ENCODE measurements around the gene TRIM43.
"Not testable (repeated sequence)": the region's sequence is repeated elsewhere in the genome, so short reads cannot be mapped to it uniquely, and the experiment has no call there.

TRIM43 gene

DNA sequence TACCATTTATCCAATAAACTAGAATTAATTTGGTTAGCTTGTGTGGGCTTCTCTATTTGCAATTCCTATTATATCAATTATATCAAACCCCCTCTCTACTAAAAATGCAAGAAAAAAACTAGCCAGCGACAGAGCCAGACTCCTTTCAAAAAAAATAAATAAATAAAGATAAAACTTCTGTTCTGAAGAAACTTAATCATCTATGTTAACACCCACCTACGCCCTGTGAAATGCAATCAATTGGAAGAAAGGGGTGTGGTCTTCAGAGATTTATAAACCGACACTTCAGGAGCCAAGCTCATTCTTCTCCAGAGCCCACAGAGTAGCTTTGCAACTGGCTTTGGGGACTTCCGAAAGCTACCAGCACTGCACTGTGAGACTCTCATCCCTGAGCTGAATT, at the start of gene TRIM43:
Gene TRIM43 (plus strand): TSS at position 301 of the 400 bp plus-strand sequence. CDS start 2,023 bp downstream, outside the sequence.
- not testable (repeated sequence) for DNase-seq

DNA sequence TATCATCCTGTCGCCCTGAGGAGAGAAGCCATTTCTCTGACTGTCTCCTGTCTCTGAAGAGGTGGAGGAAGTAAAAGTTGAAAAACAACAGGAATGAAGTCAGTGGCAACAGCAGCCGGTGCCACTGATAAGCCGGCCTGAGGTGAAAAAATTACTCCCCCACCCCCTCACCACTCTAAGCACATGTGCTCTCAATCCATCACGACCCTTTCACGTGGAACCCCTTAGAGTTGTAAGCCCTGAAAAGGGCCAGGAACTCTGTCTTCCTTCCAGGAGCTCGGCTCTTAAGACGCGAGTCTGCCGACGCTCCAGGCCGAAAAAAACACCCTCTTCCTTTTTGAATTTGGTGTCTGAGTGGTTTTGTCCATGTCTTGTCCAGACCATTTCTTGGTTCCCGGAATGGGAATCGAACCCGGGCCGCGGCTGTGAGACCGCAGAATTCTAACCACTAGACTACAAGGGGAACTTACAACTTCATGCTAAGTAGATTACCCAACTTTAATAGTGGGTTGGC, 40.7 kb upstream of the TRIM43 start:
- DNase-seq = peak; percentile 68

DNA sequence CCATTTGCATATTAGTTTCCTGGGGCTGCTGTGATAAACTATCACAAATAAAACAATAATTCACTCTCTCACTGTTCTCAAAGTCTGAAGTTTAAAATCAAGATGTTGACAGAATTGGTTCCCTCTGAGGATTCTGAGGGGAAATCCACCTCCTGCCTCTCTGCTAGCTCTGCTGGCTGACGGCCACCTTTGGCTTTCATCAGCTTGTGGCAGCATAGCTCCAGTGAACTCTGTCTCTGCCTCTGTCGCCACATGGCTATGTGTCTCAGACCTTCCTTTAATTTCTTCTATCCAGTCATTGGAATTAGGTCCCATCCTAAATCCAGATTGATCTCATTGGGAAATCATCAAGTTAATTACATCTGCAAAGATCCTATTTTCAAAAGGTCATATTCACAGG, 38.9 kb upstream of the TRIM43 start:
- DNase-seq = no peak

DNA sequence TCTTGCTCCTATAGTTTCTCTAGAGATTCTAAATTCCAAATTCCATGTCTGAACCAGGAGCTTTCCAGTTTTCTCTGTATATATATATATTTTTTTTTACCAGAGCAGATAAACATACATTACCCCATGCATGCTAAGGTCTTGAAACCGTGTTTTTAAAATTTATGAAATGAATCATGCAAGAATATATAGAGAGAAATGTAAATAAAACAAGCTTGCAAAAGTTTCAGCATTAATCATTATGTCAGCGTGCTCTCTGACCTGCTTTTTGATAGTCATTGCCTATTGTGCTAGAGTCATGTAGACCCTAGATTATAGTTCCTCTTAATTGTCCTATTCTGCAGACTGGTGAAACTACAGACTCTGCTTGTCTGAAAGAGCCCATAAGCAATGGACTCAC, 22.6 kb upstream of the TRIM43 start:
- no peak for DNase-seq

DNA sequence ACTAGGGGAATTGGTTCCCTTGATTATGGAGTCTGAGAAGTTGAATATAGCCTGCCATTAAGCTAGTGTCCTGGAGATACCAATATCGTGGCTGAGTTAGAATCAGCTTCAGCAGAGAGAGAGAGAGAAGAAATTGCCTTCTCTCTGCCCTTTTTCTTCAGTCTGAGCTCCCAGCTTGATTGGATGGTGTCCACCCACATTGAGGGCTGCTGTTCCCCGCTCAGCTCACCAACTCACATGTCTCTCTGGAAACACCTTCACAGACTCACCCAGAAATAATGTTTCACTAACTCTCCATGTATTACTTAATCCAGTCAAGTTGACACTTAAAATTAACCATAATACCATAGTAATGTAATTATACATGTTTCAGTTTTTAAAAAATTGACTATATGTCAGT, 17.9 kb upstream of the TRIM43 start:
- no peak for DNase-seq

DNA sequence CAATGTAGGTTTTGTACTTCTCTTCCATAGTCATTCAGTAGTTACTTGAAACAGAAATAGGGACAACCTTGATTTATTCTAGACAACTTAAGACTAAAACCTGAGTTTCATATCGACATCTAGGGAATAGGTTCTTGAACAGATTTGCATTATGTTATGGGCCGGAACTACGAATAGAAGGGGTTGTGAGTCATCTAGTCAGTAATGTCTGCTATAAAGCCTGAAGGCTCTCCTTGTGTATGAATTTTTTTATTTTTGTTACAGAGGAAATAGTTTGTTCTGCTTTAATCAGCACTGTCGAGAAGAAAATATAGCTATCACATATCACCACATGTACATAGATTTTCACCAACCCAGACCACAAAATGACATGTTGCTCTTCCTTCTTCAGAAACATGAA, 17.3 kb upstream of the TRIM43 start:
- no peak for DNase-seq

DNA sequence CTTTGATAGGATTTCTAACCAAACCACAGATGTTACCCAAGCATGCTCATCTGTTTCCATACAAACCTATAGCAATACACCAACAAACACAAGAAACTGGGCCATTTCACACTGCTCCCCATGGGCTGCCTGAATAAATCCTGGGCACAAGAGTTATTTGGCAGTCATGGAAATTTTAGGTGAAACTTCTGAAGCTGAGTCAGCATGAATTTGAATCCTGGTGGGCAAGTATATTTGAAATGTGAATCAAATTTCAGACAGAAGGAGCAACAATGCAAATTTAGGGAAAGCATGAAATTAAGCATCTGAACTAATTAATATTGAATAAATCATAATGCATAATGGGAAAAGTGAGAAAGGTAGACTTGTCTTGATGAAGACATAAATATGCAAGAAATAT, 15.9 kb upstream of the TRIM43 start:
- DNase-seq = no peak

DNA sequence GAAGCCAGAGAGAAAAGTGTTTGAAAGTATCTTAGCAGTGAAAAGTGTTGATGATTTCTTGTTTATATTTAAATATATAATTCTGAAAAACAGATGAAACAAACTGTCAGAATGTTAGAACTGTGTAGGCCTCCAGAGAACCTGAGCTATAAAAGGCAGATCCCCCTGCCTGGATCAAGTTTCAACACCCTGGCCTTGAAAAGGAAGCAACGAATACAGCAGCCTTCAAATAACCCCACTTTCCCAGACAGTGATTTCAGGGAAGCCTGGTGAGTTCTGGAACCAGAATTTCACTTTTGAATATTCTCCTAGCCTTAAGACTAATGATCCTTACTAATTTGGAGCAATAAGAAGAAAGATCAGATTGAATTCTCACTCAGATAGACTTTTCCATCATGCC, 13.3 kb upstream of the TRIM43 start:
- no peak for DNase-seq

DNA sequence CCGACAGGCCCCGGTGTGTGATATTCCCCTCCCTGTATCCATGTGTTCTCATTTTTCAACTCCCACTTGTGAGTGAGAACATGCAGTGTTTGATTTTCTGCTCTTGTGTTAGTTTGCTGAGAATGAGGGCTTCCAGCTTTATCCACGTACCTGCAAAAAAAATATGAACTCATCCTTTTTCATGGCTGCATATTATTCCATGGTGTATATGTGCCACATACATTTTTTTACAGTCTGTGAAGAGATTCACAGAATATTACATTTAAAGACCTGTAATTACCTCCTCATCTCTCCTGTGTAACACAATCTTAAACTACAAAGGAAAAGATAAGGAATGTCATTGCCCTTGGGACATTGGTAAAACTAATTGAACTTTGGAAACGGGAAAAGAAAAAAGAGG, 8.3 kb upstream of the TRIM43 start:
- DNase-seq = not testable (repeated sequence)

DNA sequence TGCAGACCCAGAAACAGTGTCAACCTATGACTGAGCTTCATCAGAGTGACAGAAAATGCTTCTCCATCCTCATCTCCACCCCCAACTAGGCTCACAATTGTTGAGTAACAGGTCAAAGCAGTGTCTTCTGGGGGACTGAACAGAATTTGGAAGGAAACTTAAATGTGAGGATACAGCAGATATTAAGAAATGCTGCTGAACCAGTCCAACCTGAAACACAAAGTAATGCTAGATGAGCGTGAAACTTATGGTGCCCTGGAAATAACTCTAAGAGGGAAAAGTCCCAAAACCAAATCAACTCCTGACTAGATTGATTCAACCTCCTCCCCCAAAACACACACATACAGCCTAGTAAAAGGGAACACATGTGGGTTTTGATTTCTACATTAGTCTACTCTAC, 7.5 kb upstream of the TRIM43 start:
- not testable (repeated sequence) for DNase-seq

DNA sequence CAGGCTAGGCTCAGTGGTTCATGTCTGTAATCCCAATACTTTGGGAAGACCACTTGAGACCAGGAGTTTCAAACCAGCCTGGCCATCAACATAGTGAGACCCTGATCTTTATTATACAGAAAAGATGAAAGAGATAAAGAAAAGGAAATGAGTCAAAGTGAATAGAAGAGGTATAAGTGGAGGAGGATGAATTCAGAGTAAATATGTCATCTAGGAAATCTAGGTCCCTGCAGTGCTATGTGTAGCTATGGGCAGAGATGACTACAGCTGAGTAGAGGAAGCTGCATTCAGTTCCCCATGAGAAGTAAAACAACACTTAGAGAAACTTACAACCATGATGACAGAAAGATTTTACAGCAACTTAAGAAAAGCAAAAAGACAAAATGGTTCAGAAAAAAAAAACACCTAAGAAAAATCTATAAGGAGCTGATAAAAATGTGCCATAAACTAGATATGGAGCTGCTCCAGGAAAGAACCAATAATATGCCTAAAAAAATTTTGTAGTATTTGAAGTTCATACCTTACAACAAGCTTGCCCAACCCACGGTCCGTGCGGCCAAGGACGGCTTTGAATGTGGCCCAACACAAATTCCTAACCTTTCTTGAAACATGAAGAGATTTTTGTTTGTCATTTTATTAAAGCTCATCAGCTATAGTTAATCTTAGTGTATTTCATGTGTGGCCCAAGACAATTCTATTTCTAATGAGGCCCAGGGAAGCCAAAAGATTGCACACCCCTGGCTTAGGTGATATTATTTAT, 1.8 kb upstream of the TRIM43 start:
- not testable (repeated sequence) for DNase-seq

DNA sequence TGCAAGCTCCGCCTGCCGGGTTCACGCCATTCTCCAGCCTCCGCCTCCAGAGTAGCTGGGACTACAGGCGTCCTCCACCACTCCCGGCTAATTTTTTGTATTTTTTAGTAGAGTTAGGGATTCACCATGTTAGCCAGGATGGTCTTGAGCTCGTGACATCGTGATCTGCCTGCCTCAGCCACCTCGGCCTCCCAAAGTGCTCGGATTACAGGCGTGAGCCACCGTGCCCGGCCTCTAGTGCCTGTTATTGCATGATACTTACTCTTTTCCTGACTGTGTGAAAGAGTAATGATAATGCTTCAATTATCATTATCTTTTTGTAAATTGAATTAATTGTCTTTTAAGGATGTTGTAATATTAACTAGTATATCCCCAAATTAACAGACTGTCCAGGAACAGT, 1.2 kb downstream of the TRIM43 start:
- not testable (repeated sequence) for DNase-seq

DNA sequence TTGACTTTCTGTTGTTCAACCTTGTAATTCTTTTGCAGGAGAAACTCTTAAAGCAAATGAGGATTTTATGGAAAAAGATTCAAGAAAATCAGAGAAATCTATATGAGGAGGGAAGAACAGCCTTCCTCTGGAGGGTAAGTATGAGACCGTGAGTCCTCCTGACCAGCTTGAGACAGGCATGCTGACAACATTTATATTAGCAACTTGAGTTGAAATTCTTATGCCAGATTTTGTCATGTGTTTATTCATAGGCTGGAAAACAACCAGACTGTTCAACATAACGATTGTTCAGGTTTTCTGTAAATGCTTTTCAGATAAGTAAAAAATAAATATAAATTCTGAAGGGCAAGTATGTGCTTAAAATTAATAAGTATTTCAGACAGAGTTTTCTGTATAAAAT, 3.2 kb downstream of the TRIM43 start:
- DNase-seq = not testable (repeated sequence)

DNA sequence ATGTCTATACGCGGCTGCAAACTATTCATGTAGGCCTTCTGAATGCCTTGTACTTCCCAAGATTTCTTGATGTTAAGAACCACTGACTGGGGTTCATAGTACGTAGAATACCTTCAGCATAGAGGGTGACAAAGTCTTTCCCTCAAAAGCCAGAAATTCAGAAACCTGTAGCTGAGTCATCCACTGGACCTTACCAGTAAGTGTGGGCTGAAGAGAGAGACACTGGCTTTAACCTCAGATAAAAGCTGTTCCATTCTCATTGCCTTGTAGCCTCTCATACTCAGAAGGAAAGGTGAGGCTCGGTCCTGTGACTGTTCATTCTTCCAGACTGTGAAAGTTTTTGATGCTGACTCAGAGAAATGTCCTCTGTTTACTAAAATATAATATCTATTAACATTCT, 9.5 kb downstream of the TRIM43 start:
- not testable (repeated sequence) for DNase-seq

DNA sequence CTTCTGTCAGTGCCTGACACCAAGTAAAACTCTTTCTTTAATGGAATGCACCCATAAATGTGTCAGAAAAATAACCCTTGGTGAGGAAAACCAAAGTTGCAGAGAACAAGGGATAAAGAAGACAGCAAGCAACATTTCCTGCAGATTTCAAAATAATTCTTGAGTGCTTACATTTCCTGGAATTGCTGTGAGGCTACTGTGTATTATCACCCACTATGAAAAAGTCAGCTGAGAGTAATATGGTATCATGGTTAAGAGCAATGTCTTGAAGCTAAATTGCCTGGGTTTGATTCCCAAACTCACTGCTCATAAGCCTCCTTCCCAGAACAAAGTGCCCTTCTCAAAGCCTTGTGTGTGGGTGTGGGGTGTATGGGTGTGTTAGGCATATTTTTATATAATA, 10.3 kb downstream of the TRIM43 start:
- not testable (repeated sequence) for DNase-seq

DNA sequence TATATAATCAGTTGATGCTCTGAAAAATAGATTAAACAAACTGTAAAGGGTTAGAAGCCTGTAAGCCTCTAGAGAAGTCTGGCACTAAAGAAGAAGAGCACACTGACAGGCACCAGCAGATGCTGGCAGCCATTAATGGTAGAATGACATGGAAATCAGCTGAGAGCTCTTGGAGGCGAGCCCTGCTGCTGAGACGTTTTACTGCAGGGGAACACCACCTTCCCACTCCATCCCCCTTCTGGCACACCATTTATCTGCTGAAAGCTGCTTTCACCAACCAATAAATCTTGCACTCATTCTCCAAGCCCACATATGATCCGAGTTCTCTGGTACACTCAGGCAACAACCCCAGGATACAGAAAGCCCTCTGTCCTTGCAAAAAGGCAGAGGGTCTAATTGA, 16.6 kb downstream of the TRIM43 start:
- not testable (repeated sequence) for DNase-seq

DNA sequence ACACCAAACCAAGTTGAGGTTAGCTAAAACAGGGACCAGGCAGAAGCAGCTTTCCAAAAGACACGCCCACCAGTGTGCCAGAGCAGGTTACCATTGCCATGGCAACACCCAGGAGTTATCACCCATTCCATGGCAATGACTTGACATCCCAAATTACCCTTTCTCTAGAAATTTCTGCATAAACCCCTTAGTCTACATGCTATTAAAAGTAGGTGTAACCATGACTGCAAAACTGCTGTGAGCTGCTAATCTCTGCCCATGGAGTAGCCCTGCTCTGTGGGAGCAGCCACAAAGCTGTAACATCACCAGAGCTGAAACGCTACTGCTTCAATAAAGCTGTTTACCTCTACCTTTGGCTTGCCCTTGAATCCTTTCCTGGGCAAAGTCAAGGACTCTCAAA, 18.0 kb downstream of the TRIM43 start:
- DNase-seq = not testable (repeated sequence)

DNA sequence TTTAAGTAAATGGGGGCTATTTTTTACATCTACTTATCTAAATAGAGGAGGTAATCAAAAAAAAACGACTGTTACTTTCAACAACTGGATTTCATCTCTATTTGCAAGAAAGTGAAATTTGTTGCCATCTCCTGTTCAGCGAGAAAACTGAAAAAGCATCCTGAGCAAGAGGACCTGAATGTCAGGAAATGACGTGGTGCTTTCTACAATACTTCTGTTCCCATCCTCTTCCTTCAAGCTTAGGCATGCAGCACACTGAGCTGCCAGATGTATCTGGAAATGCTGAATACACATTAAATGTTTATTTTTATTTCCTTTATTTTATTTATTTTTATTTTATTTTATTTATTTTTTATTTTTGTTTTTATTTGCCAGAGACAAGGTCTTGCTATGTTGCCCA, 21.2 kb downstream of the TRIM43 start:
- DNase-seq = not testable (repeated sequence)

DNA sequence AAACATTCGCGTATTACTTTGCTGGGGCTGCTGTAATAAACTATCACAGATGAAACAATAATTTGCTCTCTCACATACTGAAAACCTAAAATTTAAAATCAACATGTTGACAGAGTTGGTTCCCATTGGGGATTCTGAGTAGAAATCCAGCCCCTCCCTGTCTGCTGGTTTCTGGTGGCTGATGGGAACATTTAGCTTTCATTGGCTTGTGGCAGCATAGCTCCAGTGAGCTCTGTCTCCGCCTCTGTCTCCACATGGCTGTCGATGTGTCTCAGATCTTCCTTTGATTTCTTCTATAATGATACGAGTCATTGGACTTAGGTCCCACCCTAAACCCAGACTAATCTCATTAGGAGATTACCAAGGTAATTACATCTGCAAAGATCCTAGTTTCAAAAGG, 30.9 kb downstream of the TRIM43 start:
- DNase-seq = not testable (repeated sequence)

DNA sequence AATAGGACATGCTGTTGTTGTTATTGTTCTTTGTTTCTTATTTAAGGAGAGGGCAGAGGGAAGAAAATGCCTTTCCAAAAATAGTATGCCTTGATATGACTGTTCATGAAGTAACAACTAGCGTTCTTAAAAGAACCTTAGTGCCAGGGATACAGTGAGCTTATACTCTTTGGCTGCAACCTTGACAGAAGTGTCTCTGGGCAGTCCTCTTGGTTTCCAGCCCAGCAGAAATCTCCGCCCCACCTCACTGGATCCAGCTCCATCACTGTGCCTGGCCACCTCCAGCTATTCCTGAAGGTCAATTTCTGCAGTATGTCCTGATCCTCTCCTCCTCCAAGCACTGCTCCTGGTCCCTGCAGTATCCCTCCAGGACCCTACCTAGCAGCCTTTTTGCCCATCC, 39.2 kb downstream of the TRIM43 start:
- not testable (repeated sequence) for DNase-seq

DNA sequence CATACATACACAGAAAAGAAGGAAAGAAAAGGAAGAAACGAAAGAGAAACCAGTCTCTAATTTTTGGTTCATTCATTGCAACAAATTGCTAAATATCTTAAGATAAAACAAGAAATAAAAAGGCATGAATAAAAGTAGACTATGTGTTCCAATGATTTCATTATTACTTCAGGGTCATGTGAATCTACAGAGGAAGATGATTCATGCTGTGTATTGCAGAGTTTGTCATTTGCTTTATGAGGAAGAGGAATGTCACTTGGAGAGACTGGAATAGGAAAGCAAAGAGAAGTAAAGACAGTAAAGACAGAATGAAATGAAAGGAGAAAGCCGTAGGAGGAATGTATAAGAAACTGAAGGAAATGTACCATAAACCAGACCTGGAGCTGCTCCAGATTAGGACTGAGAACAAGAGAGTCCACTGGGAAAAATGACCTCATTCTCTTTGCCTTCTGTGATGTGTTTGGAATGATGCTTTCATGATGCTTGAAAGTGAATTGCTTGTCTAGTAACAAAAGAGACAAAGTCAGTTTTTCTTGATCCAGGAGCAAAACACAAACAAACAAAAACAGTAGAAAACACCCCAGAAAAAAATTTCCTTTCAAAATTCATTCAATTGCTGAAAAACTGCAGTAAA, 41.9 kb downstream of the TRIM43 start:
- not testable (repeated sequence) for DNase-seq

DNA sequence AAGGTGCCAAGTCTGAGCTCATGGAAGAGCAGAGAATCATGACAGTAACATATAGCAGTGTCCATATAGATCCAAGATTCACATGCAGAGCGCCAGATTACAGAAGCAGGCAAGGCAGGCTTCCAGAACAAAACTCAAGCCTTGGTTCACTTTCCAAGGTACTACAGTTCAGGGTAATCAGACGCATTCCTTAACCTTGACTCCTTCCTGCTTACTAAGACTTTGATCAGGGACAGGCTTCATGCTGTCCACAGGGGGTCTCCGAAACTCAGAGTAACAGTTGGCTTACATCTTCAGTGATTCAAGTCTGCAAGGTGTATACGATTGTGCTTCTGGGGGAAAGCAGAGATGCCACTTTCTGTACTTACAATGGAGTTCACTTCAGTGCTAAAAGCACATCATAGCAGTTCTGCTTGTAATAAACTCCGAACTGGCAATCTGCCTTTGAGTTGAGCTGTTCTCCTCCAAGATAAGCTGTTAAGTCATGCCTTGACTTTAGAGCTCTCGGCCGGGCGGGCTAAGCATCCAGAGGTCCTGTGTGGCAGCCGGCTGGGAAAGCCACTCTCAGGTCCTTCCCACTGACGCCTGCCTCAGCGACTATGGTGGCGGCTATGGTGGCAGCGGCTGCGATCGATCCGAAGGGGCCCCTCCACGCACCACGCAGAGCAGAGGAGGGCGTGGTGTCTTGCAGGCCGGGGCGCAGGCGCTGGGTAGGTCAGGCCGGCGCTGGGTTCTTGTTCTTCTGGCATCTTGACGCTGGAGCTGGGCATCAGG, 48.9 kb downstream of the TRIM43 start:
- DNase-seq = not testable (repeated sequence)

DNA sequence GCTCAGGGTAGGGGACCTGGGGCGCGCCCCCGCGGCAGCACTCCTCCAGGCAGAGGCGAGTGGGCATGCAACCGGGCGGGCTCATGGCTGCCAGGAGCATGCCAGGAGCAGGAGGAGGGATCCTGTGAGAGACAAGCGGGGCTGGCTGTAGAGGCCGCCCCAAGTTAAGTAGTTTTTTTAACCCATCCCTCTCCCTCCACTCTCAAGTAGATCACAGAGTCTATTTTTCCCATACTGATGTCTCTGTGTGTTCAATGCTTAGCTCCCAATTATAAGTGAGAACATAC, 49.4 kb downstream of the TRIM43 start:
- not testable (repeated sequence) for DNase-seq

DNA sequence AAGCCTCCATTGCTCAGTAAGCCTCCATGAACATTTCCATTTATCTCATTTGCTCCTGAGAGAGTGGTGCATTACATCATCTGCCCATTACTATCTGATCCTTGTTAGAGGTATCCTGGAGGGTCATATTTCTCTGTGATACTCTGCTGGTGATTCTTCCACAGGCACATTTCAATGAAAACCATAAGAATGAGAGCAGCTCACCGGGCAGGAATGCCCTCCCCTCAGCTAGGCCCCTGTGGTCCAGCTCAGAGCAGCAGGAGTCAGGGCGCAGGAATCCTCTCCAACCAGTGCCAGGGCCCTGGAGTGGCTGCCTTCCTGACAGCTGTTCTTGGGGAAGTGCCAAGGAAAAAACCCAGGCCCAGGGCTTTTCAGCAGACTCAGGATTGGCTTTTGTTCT, 50.0 kb downstream of the TRIM43 start:
- not testable (repeated sequence) for DNase-seq
